HG03025 (cell line): Measurements from ENCODE around the gene CBR3.
"Not testable (repeated sequence)": the region's sequence is repeated elsewhere in the genome, so short reads cannot be mapped to it uniquely, and the experiment has no call there.

Experiments
- ATAC-seq: cut with Tn5 transposase; IDR thresholded peaks from one replicate; pipeline ENCODE4 v1.9.1; 2021; ENCODE audit warnings: mild to moderate bottlenecking, moderate library complexity; ENCODE audit not compliant: unreplicated experiment, low FRiP score

CBR3 gene

GRCh38 chr21:36115138-36115730 lies 19.6 kb upstream of the CBR3 start:
- no peak for ATAC-seq

- no peak for ATAC-seq
Observed at GRCh38 chr21:36117286-36117741, 17.6 kb upstream of the CBR3 start.

- ATAC-seq, result no peak
Observed at GRCh38 chr21:36120304-36120888, 14.5 kb upstream of the CBR3 start.

GRCh38 chr21:36122977-36123376 lies 11.9 kb upstream of the CBR3 start:
- ATAC-seq, result no peak

GRCh38 chr21:36124395-36124794 lies 10.5 kb upstream of the CBR3 start:
- no peak for ATAC-seq

GRCh38 chr21:36125512-36126207 lies 9.2 kb upstream of the CBR3 start:
- no peak for ATAC-seq

GRCh38 chr21:36126208-36126565 lies 8.7 kb upstream of the CBR3 start:
- ATAC-seq, result no peak

GRCh38 chr21:36126621-36127110 lies 8.2 kb upstream of the CBR3 start:
- ATAC-seq, result no peak

GRCh38 chr21:36127250-36127904 lies 7.5 kb upstream of the CBR3 start:
- no peak for ATAC-seq

- ATAC-seq, result no peak
Observed at GRCh38 chr21:36127977-36128376, 6.9 kb upstream of the CBR3 start.

GRCh38 chr21:36129219-36129618 lies 5.7 kb upstream of the CBR3 start:
- ATAC-seq, result no peak

GRCh38 chr21:36130414-36130762 lies 4.5 kb upstream of the CBR3 start:
- not testable (repeated sequence) for ATAC-seq

GRCh38 chr21:36130839-36131238 lies 4.0 kb upstream of the CBR3 start:
- not testable (repeated sequence) for ATAC-seq

- ATAC-seq, result no peak
Observed at GRCh38 chr21:36132696-36133095, 2.2 kb upstream of the CBR3 start.

- no peak for ATAC-seq
Observed at GRCh38 chr21:36135391-36136102, 668 bp downstream of the CBR3 start.

- ATAC-seq, result not testable (repeated sequence)
Observed at GRCh38 chr21:36139791-36140190, 4.9 kb downstream of the CBR3 start.

GRCh38 chr21:36141513-36141925 lies 6.6 kb downstream of the CBR3 start:
- peak; percentile 51 for ATAC-seq

- not testable (repeated sequence) for ATAC-seq
Observed at GRCh38 chr21:36144233-36144632, 9.4 kb downstream of the CBR3 start.

GRCh38 chr21:36145259-36145658 lies 10.4 kb downstream of the CBR3 start:
- no peak for ATAC-seq

- ATAC-seq, result no peak
Observed at GRCh38 chr21:36147911-36148310, 13.0 kb downstream of the CBR3 start.

GRCh38 chr21:36148886-36149285 lies 14.0 kb downstream of the CBR3 start:
- no peak for ATAC-seq
